ENCODE data around the gene SH2D2A. TPM values are rescaled to one million over a fixed set of nuclear protein-coding genes. Genes with fewer than 3 reads are reported as not detected.
"Not testable (repeated sequence)": the region's sequence is repeated elsewhere in the genome, so short reads cannot be mapped to it uniquely, and the experiment has no call there.

The SH2D2A gene
- total RNA-seq, 1 experiment from 2014 or later: 2.9 TPM

- BruUV-seq (replicated peaks): no TSS peak
- H3K36me3 Mint-ChIP-seq (ENCODE audit: insufficient read depth, unreplicated experiment): peaks cover 7% of the 10 kb centered on the region
- intact Hi-C loops (cut with micrococcal nuclease; ENCODE audit: unreplicated experiment): no loop called here
Observed at GRCh38 chr1:156760092-156760795, 56.4 kb downstream of the SH2D2A start.

GRCh38 chr1:156757572-156758253 is 58.9 kb downstream of the SH2D2A start:
- H3K27ac Mint-ChIP-seq (ENCODE audit: unreplicated experiment); DNase-seq; BruUV-seq (replicated peaks); intact Hi-C loops (cut with micrococcal nuclease; ENCODE audit: unreplicated experiment); H3K9me3 Mint-ChIP-seq (ENCODE audit: low read depth, unreplicated experiment); H3K4me1 Mint-ChIP-seq (ENCODE audit: low read depth, unreplicated experiment); H3K4me3 Mint-ChIP-seq (ENCODE audit: low read depth, unreplicated experiment); H3K27me3 Mint-ChIP-seq (ENCODE audit: unreplicated experiment): not testable (repeated sequence)
- H3K36me3 Mint-ChIP-seq (ENCODE audit: insufficient read depth, unreplicated experiment): peaks cover 12% of the 10 kb centered on the region
- CTCF ChIA-PET: interaction anchor here (0.6 kb wide), 1 partner anchor 579 kb away, joined by 5 read pairs; no protein-coding TSS in a partner anchor

More at GRCh38 chr1:156760092-156760795, 56.4 kb downstream of the SH2D2A start:
- no peak overlapping the region for H3K4me3 Mint-ChIP-seq (ENCODE audit: low read depth, unreplicated experiment)
- TF ChIP-seq CTCF (IDR thresholded peaks at IDR 0.05; ENCODE audit: unreplicated experiment): no peak
- CTCF ChIA-PET: no interaction called here
- no peaks in the 10 kb centered on the region for H3K27me3 Mint-ChIP-seq (ENCODE audit: unreplicated experiment)
- no peak overlapping the region for H3K27ac Mint-ChIP-seq (ENCODE audit: unreplicated experiment)
- H3K4me1 Mint-ChIP-seq (ENCODE audit: low read depth, unreplicated experiment): no peaks in the 10 kb centered on the region
- H3K9me3 Mint-ChIP-seq (ENCODE audit: low read depth, unreplicated experiment): no peaks in the 10 kb centered on the region
- no peak for DNase-seq

DNA sequence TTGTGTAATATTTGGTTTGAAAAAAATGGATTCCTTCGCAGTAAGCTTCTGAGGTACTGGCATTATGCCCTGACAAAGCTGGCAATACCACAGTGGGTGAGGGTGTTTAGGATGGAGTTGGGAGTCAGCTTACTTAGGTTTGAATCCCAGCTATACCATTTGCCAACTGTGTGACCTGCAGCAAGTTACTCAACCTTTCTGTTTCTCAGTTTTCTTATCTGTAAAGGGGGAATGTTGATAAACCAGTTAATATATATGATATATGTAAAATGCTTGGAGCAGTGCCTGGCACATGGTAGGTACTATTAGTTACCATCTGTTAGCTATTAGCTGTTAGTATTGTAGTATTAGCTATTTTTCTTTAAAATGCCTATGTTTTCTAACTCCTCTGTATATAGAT is 60.3 kb downstream of the SH2D2A start:
- no TSS peak for BruUV-seq (replicated peaks)
- CTCF ChIA-PET: interaction anchor here (1.2 kb wide), 1 partner anchor 11 kb away, joined by 3 read pairs; the partner anchor contains the start of gene PRCC

More for the DNA sequence above, 60.3 kb downstream of the SH2D2A start:
- TF ChIP-seq CTCF (IDR thresholded peaks at IDR 0.05; ENCODE audit: unreplicated experiment): no peak
- Mint-ChIP-seq H3K4me1 (ENCODE audit: low read depth, unreplicated experiment) (peaks cover 7% of the 10 kb centered on the region), H3K9me3 (ENCODE audit: low read depth, unreplicated experiment) (no peaks in the 10 kb centered on the region), H3K27me3 (ENCODE audit: unreplicated experiment) (no peaks in the 10 kb centered on the region), H3K4me3 (ENCODE audit: low read depth, unreplicated experiment) (no peak overlapping the region), H3K27ac (ENCODE audit: unreplicated experiment) (no peak overlapping the region), H3K36me3 (ENCODE audit: insufficient read depth, unreplicated experiment) (peaks cover 25% of the 10 kb centered on the region)
- intact Hi-C loops (cut with micrococcal nuclease; ENCODE audit: unreplicated experiment): no loop called here
- DNase-seq: no peak

Other genes starting within 250 kb of the SH2D2A start
- gene IQGAP3, start 244.3 kb downstream of the SH2D2A start, total RNA-seq (2022): 66.2 and 93.6 TPM in 2 replicates
- not detected in 2 replicates for gene TTC24, start 237.1 kb downstream of the SH2D2A start, total RNA-seq (2022)
- gene NAXE, start 225.1 kb downstream of the SH2D2A start, total RNA-seq (2022): 129 and 143 TPM in 2 replicates
- 52.4 and 57.0 TPM in 2 replicates for gene GPATCH4, start 215.4 kb downstream of the SH2D2A start, total RNA-seq (2022)
- 0.27 TPM in 1 of 2 replicates, not detected in the other for gene HAPLN2, start 197.4 kb downstream of the SH2D2A start, total RNA-seq (2022)
- gene BCAN, start 174.7 kb downstream of the SH2D2A start, total RNA-seq (2022): not detected in 2 replicates
- gene NES, start 139.4 kb downstream of the SH2D2A start, total RNA-seq (2022): 6.1 and 7.4 TPM in 2 replicates
- 17.6 and 27.3 TPM in 2 replicates for gene CRABP2, start 111.3 kb downstream of the SH2D2A start, total RNA-seq (2022)
- 52.7 and 63.8 TPM in 2 replicates for gene METTL25B, start 88.4 kb downstream of the SH2D2A start, total RNA-seq (2022)
- gene ISG20L2, start 88.1 kb downstream of the SH2D2A start, total RNA-seq (2022): 60.9 and 61.6 TPM in 2 replicates
- gene MRPL24, start 75.8 kb downstream of the SH2D2A start, total RNA-seq (2022): 130 and 138 TPM in 2 replicates
- gene HDGF, start 65.2 kb downstream of the SH2D2A start, total RNA-seq (2022): 437 and 470 TPM in 2 replicates
- 72.8 and 80.4 TPM in 2 replicates for gene PRCC, start 49.3 kb downstream of the SH2D2A start, total RNA-seq (2022)
- not detected in 2 replicates for gene INSRR, start 42.3 kb upstream of the SH2D2A start, total RNA-seq (2022)
- gene NTRK1, start 44.0 kb upstream of the SH2D2A start, total RNA-seq (2022): not detected in 2 replicates
- gene PEAR1, start 76.9 kb upstream of the SH2D2A start, total RNA-seq (2022): 3.0 and 3.2 TPM in 2 replicates
- not detected in 2 replicates for gene LRRC71, start 103.8 kb upstream of the SH2D2A start, total RNA-seq (2022)
- gene ARHGEF11, start 228.9 kb upstream of the SH2D2A start, total RNA-seq (2022): 44.1 and 46.6 TPM in 2 replicates

Measured in Calu3 (cell line).